ENCODE measurements around the gene STARD3NL. TPM values are rescaled to one million over a fixed set of nuclear protein-coding genes. Genes with fewer than 3 reads are reported as not detected.

The STARD3NL gene
- total and polyA plus RNA-seq, 2 experiments from 2014 or later, result 55.1 to 55.3 TPM

- ATAC-seq, result no peak
- no peaks in the 10 kb centered on the region for H3K9me3 Mint-ChIP-seq
- no peak overlapping the region for H3K4me3 ChIP-seq
- H3K9me2 ChIP-seq (ENCODE audit: insufficient read depth), result no peaks in the 10 kb centered on the region
- no peak overlapping the region for H3K27ac ChIP-seq (ENCODE audit: low read depth)
- peaks cover 96% of the 10 kb centered on the region for H3K79me2 ChIP-seq (replicated peaks; ENCODE audit: insufficient read depth)
- H3K27me3 Mint-ChIP-seq (ENCODE audit: insufficient read depth, low read depth, poor library complexity), result no peaks in the 10 kb centered on the region
- peaks cover 54% of the 10 kb centered on the region for H3K4me1 Mint-ChIP-seq
- H3K36me3 ChIP-seq (ENCODE audit: insufficient read depth), result no peaks in the 10 kb centered on the region
- no peak for DNase-seq (ENCODE audit: low spot score)
- H3K4me3 Mint-ChIP-seq, result no peak overlapping the region
- H3K27ac Mint-ChIP-seq, result peak overlapping the region; percentile 27; the same call in 1 of the 2 replicates
- H3K4me1 ChIP-seq (ENCODE audit: insufficient read depth), result peaks cover 36% of the 10 kb centered on the region
- H3K4me2 ChIP-seq, result no peak overlapping the region
- TF ChIP-seq ZNF462 (CRISPR knock-in tag; IDR thresholded peaks at IDR 0.05) (no peak), ETS1 (IDR thresholded peaks at IDR 0.05) (no peak), CTCF (conservative IDR thresholded peaks at IDR 0.05; ENCODE audit: low read depth in 2 of 2) (no peak), JUNB (IDR thresholded peaks at IDR 0.05; ENCODE audit: unreplicated experiment) (no peak), REST (IDR thresholded peaks at IDR 0.05; ENCODE audit: unreplicated experiment) (no peak), CREB1 (CRISPR knock-in tag; IDR thresholded peaks at IDR 0.05; ENCODE audit: low read depth) (no peak), ZNF331 (CRISPR knock-in tag; IDR thresholded peaks at IDR 0.05; ENCODE audit: low read depth) (no peak), NANOG (IDR thresholded peaks at IDR 0.05; ENCODE audit: borderline replicate concordance) (no peak), EZH2phosphoT487 (IDR thresholded peaks at IDR 0.05; ENCODE audit: unreplicated experiment) (no peak), STAT1 (IDR thresholded peaks at IDR 0.05; ENCODE audit: unreplicated experiment) (no peak)
- H2AFZ ChIP-seq, result no peak overlapping the region
- H4K20me1 ChIP-seq (replicated peaks; ENCODE audit: insufficient read depth), result no peaks in the 10 kb centered on the region; the same call in 1 of the 2 replicates
- peaks cover 3% of the 10 kb centered on the region; the same call in 2 of the 3 replicates for H3K36me3 Mint-ChIP-seq (ENCODE audit: low read depth)
- H3K27me3 ChIP-seq (ENCODE audit: insufficient read depth), result no peaks in the 10 kb centered on the region
- no peaks in the 10 kb centered on the region for H3F3A ChIP-seq (replicated peaks; ENCODE audit: low read depth)
Observed at GRCh38 chr7:38190011-38190410, 12.0 kb downstream of the STARD3NL start.
